Neural progenitor cell (in vitro differentiated cells): ENCODE measurements around the gene CRLF1.

Source experiments
- EZH2 ChIP-seq: fragments of 200-600 bp; sonication (generic); IDR thresholded peaks from 2 replicates; pipeline ENCODE4 v1.6.1; 2017; ENCODE audit warnings: antibody characterized with exemption, mild to moderate bottlenecking, moderate library complexity
- TF ChIP-seq, protein P1 (sequence below): fragments of 200-600 bp; sonication (generic); IDR thresholded peaks from 2 replicates; pipeline ENCODE4 v1.5.1; 2017; ENCODE audit warnings: antibody characterized with exemption, mild to moderate bottlenecking

- TF ChIP-seq, protein P1, sequence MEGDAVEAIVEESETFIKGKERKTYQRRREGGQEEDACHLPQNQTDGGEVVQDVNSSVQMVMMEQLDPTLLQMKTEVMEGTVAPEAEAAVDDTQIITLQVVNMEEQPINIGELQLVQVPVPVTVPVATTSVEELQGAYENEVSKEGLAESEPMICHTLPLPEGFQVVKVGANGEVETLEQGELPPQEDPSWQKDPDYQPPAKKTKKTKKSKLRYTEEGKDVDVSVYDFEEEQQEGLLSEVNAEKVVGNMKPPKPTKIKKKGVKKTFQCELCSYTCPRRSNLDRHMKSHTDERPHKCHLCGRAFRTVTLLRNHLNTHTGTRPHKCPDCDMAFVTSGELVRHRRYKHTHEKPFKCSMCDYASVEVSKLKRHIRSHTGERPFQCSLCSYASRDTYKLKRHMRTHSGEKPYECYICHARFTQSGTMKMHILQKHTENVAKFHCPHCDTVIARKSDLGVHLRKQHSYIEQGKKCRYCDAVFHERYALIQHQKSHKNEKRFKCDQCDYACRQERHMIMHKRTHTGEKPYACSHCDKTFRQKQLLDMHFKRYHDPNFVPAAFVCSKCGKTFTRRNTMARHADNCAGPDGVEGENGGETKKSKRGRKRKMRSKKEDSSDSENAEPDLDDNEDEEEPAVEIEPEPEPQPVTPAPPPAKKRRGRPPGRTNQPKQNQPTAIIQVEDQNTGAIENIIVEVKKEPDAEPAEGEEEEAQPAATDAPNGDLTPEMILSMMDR: no peak
- TF ChIP-seq EZH2: no peak
Observed at GRCh38 chr19:18587962-18588610, 18.5 kb downstream of the CRLF1 start.
